ENCODE measurements around the gene UBL4A. TPM values are rescaled to one million over a fixed set of nuclear protein-coding genes. Genes with fewer than 3 reads are reported as not detected.
A peak's percentile ranks its signal among the peaks of the same experiment; 100 is the strongest.

UBL4A gene
- total and polyA plus RNA-seq, 2 of the 13 experiments (the other 11 are each of a cell fraction or from before 2014, with no cell fraction given): 16.8 to 25.5 TPM

GRCh38 chrX:154517101-154517781 lies 30.8 kb upstream of the UBL4A start (continued):
- TF ChIP-seq ARID5B (CRISPR knock-in tag; IDR thresholded peaks at IDR 0.05) (peak; percentile 26; the same call in 1 of the 2 replicates), NR2C2 (CRISPR knock-in tag; IDR thresholded peaks at IDR 0.05; ENCODE audit: borderline replicate concordance) (peak; percentile 88), ZNF691 (CRISPR knock-in tag; IDR thresholded peaks at IDR 0.05; ENCODE audit: borderline replicate concordance, low read depth) (peak; percentile 49; the same call in 1 of the 2 replicates), RBFOX2 (IDR thresholded peaks at IDR 0.05; ENCODE audit: low read depth, low read length) (peak; percentile 64), SALL1 (CRISPR knock-in tag; IDR thresholded peaks at IDR 0.05) (peak; percentile 65), ARID4A (CRISPR knock-in tag; IDR thresholded peaks at IDR 0.05; ENCODE audit: borderline replicate concordance) (peak; percentile 37; the same call in 1 of the 2 replicates), RNF219 (CRISPR knock-in tag; IDR thresholded peaks at IDR 0.05) (no peak), HOXD1 (CRISPR knock-in tag; IDR thresholded peaks at IDR 0.05) (peak; percentile 99), HOXA5 (CRISPR knock-in tag; IDR thresholded peaks at IDR 0.05) (peak; percentile 59; the same call in 1 of the 2 replicates), ZNF260 (CRISPR knock-in tag; IDR thresholded peaks at IDR 0.05; ENCODE audit: borderline replicate concordance, low read depth) (no peak), ZNF772 (CRISPR knock-in tag; IDR thresholded peaks at IDR 0.05) (0 out of 2 replicates have a peak, but pooled peaks have one; percentile 25), TFAP4 (IDR thresholded peaks at IDR 0.05; ENCODE audit: borderline replicate concordance, low read depth) (peak; percentile 95), EEA1 (CRISPR knock-in tag; IDR thresholded peaks at IDR 0.05; ENCODE audit: borderline replicate concordance) (no peak), AGO2 (optimal IDR thresholded peaks at IDR 0.05; ENCODE audit: low read depth, low read length) (peak; percentile 52), NFYC (CRISPR knock-in tag; IDR thresholded peaks at IDR 0.05) (peak; percentile 50), HNF4A (CRISPR knock-in tag; IDR thresholded peaks at IDR 0.05) (0 out of 2 replicates have a peak, but pooled peaks have one; percentile 32)
